Fibroblast of the conjunctiva (primary cell): ENCODE data around the gene NCKIPSD.
"Not testable (repeated sequence)": the region's sequence is repeated elsewhere in the genome, so short reads cannot be mapped to it uniquely, and the experiment has no call there.

Experiments
- DNase-seq: peaks from one replicate; pipeline ENCODE4 v3.0.0-alpha.2; 2010; ENCODE audit warnings: low read depth

The NCKIPSD gene

DNA sequence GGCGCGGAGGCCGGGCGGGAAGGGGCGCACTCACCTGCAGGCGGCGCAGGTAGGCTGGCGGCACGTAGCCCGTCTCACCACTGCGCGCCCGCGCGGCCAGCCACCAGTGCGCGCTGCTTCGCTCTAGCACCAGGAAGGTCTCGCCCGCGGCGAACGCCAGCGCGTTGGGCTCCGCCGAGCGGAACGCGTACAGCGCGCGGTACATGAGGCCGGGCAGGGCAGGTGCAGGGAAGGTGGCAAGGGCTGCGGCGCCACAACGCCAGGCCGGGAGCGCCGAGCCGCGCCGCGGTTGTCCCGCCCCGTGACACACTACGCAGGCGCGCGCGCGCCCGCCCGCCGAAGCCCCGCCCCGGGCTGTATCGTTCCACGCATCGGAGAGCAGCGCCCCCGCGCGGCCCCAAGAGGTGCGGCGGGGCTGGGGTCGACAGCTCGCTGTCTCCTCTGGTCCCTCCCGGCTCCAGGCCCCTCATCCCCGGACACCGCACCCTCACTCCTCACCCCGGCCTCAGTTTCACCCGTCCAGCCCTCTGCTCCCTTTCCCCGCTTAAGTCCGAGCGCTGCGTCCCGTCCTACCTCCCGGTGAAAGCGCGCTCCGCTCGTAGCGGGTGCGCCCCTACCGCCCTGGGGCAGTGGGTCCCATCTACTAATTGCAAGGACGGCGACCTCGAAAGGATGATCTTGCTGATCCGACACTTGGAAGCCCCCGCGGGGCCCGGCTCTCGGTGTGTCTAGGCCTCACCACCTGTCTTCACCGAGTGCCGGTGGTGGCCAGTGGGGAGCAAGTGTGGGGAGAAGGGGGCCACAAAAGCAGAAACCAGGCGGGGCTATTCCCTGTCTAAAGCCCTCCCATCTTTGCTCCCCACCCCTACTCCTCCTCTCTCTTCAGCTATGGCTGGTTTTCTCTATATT lies at the start of gene NCKIPSD:
Gene NCKIPSD (minus strand): TSS at position 313 of the 909 bp plus-strand sequence. CDS start 108 bp downstream, at position 205.
- peak; percentile 47 for DNase-seq

DNA sequence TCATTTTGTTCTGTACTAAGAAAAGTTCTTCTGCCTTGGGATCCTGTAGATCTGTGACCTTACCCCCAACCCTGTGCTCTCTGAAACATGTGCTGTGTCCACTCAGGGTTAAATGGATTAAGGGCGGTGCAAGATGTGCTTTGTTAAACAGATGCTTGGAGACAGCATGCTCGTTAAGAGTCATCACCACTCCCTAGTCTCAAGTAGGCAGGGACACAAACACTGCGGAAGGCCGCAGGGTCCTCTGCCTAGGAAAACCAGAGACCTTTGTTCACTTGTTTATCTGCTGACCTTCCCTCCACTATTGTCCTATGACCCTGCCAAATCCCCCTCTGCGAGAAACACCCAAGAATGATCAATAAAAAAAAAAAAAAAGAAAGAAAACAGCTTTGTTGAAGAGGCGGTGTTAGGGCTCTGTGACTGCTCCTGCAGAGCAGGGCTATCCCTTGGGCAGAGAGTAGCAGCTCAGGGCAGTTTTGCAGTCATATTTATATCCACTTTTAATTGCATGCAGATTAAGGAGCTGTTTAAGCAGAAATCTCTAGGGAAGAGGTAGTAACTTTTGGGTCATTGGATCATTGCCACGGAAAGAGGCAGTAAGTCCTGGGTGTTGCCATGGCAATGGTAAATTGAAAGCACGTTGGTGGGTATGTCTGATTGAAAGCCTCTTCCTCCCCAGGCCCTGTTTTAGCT lies 49.5 kb upstream of the NCKIPSD start:
- peak; percentile 55 for DNase-seq

DNA sequence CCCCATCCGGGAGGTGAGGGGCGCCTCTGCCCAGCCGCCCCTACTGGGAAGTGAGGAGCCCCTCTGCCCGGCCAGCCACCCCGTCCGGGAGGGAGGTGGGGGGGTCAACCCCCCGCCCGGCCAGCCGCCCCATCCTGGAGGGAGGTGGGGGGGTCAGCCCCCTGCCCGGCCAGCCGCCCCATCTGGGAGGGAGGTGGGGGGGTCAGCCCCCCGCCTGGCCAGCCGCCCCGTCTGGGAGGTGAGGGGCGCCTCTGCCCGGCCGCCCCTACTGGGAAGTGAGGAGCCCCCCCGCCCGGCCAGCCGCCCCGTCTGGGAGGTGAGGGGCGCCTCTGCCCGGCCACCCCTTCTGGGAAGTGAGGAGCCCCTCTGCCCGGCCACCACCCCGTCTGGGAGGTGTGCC lies 48.8 kb upstream of the NCKIPSD start:
- DNase-seq: not testable (repeated sequence)

- not testable (repeated sequence) for DNase-seq
Observed at GRCh38 chr3:48733752-48734518, 48.2 kb upstream of the NCKIPSD start.

DNA sequence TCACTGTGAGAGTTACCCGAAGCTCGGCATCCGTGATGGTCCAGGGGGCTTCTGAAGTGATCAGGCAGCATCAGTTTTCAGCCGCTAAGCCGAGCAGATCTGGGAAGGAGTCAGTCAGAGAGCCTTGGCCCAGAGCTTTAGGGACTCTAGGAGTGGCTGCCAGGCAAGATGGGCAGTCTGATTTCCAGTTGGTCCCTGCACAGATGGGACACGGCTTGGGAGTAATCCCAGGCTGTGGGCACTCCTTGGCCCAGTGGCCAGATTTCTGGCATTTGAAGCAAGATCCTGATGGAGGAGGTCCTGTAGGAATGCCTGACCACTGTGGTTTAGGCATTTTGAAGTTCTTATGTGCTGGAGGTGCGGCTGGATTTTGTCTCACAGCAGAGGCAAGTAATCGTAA lies 41.8 kb upstream of the NCKIPSD start:
- no peak for DNase-seq

DNA sequence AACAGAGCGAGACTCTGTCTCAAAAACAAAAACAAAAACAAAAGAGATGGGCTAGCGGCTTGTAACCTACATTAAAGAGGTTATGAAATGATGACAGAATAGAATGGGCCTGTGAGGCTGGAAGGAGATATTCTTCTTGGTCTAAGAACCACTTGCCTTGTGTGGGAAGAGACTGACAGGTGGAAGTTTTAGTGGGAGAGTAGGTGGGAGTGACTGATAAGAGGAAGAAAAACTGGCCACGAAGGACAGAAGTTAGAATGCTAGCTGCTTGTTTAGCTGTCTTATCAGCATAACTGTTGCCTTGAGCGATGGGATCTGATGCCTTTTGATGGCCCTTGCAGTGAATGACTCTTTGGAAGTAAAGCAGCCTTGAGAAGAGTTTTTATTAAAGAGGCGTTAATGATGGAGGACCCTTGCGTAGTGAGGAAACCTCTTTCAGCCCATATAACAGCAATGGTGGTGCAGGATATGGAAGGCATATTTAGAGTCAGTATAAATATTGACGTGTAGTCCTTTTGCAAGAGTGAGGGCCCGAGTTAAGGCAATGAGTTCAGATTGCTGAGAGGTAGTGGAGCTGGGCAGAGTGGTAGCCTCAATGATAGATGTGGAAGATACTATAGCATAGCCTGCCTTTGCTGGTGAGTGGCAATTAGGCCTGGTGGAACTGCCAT lies 39.6 kb upstream of the NCKIPSD start:
- DNase-seq: not testable (repeated sequence)

GRCh38 chr3:48723725-48724124 lies 38.0 kb upstream of the NCKIPSD start:
- DNase-seq: no peak

DNA sequence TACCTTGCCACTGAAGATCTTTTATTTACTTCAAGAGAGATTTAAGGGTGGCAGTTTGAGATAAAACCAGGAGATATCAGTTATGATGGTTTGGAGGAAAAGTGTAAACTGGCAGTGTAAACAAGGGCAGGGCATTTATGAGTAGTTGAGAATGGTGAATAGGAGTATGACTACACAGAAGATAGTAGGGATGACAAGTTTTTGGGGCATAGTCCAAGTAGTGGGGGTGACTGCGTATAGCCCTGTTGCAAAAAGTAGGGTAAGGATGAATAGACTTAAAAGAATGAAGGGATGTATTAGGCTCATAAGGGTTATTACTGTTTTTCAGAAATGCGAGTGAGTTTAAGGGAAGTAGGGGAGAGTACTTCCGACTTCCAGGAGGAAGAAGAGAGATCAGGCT lies 37.6 kb upstream of the NCKIPSD start:
- not testable (repeated sequence) for DNase-seq

- peak; percentile 97 for DNase-seq
Observed at GRCh38 chr3:48716982-48717746, 31.4 kb upstream of the NCKIPSD start, which contains the start of gene IP6K2. Gene IP6K2 (minus strand): TSS chr3:48717221. CDS start chr3:48695291, 21,930 bp downstream.

DNA sequence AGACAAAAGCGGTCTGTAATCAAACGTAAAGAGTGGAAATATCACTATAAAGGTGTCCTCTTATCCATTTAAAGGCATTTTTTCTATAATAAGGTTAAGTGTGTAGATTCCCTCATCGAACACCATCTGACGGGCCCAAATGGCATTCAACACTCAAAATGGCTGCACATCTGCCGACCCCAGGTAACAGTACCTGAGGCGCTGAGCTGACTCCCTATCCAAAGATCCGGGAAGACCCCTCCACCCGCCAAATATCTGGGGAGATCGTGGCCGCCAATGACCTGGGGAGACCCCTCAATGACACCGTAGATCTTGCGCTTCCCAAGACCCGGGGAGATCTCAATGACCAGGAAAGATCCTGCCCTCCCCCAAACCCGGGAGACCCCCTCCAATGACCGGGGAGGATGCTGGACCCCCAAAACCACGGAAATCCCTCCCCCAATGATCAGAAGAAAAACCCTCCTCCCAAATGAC lies 30.8 kb upstream of the NCKIPSD start:
- DNase-seq: no peak

DNA sequence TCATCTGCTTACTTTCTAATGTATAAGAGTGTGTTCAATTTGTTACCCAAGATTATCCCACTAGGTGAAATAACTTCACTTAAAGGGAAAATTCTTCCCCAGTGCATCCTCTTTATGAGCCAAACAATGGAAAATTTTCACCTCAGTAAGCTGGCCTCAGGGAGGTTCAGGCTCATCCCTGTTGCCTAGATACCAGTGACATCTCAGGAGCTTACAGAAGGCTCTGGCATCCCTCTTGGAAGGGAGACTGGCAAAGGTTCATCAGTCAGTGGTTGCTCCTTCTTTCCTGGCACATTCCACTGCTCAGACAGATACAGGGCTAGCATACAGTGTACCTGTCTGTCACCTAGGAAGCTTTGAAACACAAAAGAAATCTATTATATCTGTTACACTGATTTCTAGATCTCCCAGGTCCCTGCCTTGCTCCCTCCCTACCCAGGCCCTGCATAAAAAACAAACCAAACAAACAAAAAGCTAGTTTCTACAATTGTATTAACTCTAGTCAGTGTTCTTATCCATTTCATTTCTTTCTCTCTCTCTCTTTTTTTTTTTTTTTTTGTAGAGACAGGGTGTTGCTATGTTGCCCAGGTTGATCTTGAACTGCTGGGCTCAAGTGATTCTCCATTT lies 29.6 kb upstream of the NCKIPSD start:
- peak; percentile 36 for DNase-seq

GRCh38 chr3:48711727-48712126 lies 26.0 kb upstream of the NCKIPSD start:
- no peak for DNase-seq

DNA sequence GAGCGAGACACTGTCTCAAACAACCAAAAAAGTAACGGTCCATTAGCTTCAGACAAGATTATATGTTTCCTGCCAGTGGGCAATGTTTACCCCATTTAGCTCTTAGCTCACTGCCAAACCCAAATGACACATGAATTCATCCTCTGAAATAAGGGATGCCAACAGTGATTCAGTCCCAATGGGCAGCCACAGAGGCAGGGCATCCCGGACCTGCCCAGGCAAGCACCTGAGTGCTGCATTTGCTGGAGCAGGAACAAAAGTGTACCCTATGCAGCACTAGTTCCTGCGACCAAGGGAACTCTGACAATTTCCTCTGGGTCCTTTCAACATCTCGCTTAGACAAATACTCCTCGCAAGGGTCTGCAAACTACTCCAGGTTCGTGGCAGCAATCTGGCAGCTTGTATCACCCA lies 23.3 kb upstream of the NCKIPSD start:
- no peak for DNase-seq

- no peak for DNase-seq
Observed at GRCh38 chr3:48708481-48708889, 22.8 kb upstream of the NCKIPSD start.

- no peak for DNase-seq
Observed at GRCh38 chr3:48707157-48707556, 21.4 kb upstream of the NCKIPSD start.

DNA sequence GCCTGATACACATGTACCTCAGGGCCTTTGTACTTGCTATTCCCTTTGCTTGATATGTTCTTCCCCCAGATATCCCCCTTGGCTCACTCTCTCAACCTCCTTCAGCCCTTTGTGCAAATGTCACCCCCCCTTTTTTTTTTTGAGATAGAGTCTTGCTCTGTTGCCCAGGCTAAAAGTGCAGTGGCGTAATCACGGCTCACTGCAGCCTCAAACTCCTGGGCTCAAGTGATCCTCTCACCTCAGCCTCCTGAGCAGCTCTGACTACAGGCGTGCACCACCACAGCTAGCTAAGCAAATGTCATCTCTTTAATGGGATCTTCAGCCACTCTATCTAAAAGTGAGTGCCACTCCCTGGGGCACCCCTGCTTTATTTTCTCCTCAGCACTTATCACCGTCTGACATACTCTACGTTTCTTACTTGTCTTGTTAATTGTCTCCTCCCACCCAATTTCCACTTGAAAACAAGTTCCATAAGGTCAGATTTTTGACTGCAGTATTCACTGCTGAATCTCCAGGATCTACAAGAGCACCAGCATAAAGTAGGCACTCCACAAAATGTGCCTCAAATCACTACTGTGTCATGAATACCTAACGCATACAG lies 16.7 kb upstream of the NCKIPSD start:
- DNase-seq: no peak

- no peak for DNase-seq
Observed at GRCh38 chr3:48700731-48701405, 15.2 kb upstream of the NCKIPSD start.

GRCh38 chr3:48698891-48699290 lies 13.2 kb upstream of the NCKIPSD start:
- DNase-seq: no peak

DNA sequence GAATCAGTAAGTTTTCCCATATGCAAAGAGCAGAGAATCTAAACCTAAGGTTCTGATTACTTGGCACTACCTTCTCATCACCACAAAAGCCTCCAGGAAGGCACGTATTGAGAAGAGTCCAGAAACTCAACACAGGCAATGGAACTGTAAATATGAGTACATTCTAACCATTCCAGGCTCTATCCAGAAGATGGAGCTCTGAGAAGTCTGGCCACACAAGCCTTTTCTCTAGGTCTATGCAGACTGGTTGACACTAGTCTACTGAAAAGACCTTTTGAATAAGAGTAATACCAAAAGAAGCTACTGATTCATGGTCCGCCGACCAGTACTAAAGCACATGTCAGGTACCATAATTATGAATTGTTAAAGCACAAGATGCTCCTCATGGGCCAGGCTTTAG lies 12.2 kb upstream of the NCKIPSD start:
- DNase-seq: no peak
